ENCODE measurements around the gene GAD2. TPM values are rescaled to one million over a fixed set of nuclear protein-coding genes. Genes with fewer than 3 reads are reported as not detected.
A peak's percentile ranks its signal among the peaks of the same experiment; 100 is the strongest.

Gene GAD2
- total RNA-seq, 3 donors from 2014 or later (not counting 1 experiment from before 2014, with no cell fraction given) = not detected

DNA sequence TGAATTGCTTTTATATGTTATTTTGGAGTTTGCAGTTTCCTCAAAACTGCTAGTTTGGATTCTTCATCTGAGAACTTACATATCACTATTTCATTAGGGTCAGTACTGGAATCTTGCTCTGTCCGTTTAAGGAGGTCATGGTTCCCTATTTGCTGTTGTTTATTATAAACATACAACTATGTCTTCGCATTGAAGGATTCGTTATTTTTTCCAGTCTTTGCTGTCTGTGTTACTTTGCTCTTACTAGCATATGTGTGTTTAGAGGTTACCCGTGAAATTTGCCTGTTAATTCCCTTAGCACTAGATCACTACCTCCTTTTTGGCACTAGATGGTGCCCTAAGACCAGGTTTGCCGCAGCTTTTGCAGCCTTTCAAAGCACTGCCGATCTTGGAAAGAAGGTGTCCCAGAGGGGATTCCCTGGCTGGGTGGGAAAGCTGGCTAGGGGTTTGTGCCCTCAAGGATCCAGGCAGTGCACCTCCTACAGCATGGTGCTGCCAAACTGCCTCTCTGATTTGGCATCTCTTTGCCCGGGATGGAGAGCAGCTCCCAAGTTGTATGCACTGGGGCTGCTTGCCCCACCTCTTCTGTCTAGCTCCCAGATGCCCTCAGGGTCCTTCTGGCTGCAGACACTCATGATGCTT, 118.5 kb downstream of the GAD2 start:
- Mint-ChIP-seq H3K9me3 (peaks cover 6 to 7% of the 10 kb centered on the region in 2 donors), H3K36me3 (peaks cover 7% of the 10 kb centered on the region), H3K4me1 (no peaks in the 10 kb centered on the region), H3K27me3 (ENCODE audit: low read depth in 2 of 2) (no peaks in the 10 kb centered on the region), H3K4me3 (peak overlapping the region; percentile 85), H3K27ac (peak overlapping the region; percentile 56 to 57)
- intact Hi-C loops (cut with micrococcal nuclease) = loop anchor here (1.0 to 5.0 kb wide), 4 partner anchors 102 to 547 kb away; no protein-coding TSS in a partner anchor
- Histone ChIP-seq H3K36me3 (ENCODE audit: control insufficient read depth, insufficient read depth, low read length) (no peaks in the 10 kb centered on the region), H3K4me3 (ENCODE audit: low read length) (peak overlapping the region; percentile 29), H3K27me3 (ENCODE audit: control insufficient read depth, insufficient read depth, low read length) (no peaks in the 10 kb centered on the region), H3K27ac (ENCODE audit: low read length) (no peak overlapping the region), H3K9me3 (ENCODE audit: control insufficient read depth, insufficient read depth, low read length) (no peaks in the 10 kb centered on the region), H3K4me1 (ENCODE audit: control insufficient read depth, insufficient read depth, low read length) (peaks cover 4% of the 10 kb centered on the region)
- DNase-seq (peak; percentile 51 to 86), ATAC-seq (peak; percentile 88 to 96 (median 94))
- 12% methylated on average over 6 of the region's 7 CpGs for WGBS (ENCODE audit: insufficient coverage)
- peak; percentile 87 for TF ChIP-seq CTCF (IDR thresholded peaks at IDR 0.05)

DNA sequence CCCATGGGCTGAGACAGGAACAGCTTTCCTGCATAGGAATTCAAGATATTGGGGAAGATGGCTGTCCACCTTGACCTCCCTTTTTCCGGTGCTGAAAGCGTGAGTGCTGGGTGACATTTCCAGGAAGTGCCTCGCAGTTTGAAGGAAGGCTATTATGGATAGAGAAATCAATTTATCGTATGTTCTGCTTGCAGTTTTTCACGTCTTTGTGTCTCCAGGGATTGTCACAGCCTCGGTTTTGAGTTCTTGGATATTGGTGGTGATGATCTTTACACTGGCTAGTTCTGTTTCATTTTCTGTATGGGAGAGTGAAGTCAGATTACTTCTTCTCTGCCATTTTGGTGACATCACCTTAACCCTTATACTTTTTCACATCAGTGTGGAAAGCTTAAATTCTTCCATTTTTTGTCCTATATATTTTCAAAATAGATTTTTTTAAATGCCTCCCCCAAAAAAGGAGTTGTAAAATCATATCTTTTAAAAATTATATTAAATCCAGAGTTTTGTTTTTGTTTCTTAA, 119.1 kb downstream of the GAD2 start:
- Histone ChIP-seq H3K27ac (ENCODE audit: low read length) (no peak overlapping the region), H3K4me3 (ENCODE audit: low read length) (peak overlapping the region; percentile 29), H3K27me3 (ENCODE audit: control insufficient read depth, insufficient read depth, low read length) (no peaks in the 10 kb centered on the region), H3K4me1 (ENCODE audit: control insufficient read depth, insufficient read depth, low read length) (peaks cover 4% of the 10 kb centered on the region), H3K36me3 (ENCODE audit: control insufficient read depth, insufficient read depth, low read length) (no peaks in the 10 kb centered on the region), H3K9me3 (ENCODE audit: control insufficient read depth, insufficient read depth, low read length) (no peaks in the 10 kb centered on the region)
- peaks cover 6 to 7% of the 10 kb centered on the region in 2 donors for H3K9me3 Mint-ChIP-seq
- H3K36me3 Mint-ChIP-seq = peaks cover 7% of the 10 kb centered on the region
- no peaks in the 10 kb centered on the region for H3K27me3 Mint-ChIP-seq (ENCODE audit: low read depth in 2 of 2)
- peak overlapping the region; percentile 56 to 57 for H3K27ac Mint-ChIP-seq
- intact Hi-C loops (cut with micrococcal nuclease) = loop anchor here (1.0 to 5.0 kb wide), 4 partner anchors 101 to 547 kb away; no protein-coding TSS in a partner anchor
- H3K4me3 Mint-ChIP-seq = peak overlapping the region; percentile 85
- no peaks in the 10 kb centered on the region for H3K4me1 Mint-ChIP-seq
- TF ChIP-seq CTCF (IDR thresholded peaks at IDR 0.05) = no peak
- DNase-seq (no peak), ATAC-seq (peak; percentile 27 to 39 (median 35))
- WGBS (ENCODE audit: insufficient coverage) = 62% methylated on average over 6 of the region's 6 CpGs

DNA sequence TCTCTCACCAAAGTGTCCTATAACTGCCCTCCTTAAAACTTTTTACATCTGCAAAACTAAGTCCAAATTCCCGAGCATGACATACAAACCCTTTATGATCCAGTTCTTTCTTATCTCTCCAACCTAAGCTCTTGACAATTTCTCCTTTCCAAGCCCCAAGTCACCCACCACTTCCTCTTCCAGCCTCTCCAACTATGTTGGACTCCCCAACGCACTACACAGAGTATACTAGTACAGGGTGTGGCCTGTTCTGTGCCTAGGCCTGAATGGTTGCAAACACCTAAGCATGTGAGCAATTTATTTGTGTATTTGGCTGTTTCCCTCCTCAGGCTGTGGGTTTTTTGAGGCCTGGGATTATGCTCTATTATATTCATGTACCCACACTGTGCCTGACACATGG, 120.4 kb downstream of the GAD2 start:
- intact Hi-C loops (cut with micrococcal nuclease) = loop anchor here (5.0 kb wide), 1 partner anchor 460 kb away; no protein-coding TSS in a partner anchor
- TF ChIP-seq CTCF (IDR thresholded peaks at IDR 0.05) = no peak
- peaks cover 7% of the 10 kb centered on the region for H3K36me3 Mint-ChIP-seq
- ATAC-seq (no peak), DNase-seq (no peak)
- no peaks in the 10 kb centered on the region for H3K9me3 ChIP-seq (ENCODE audit: control insufficient read depth, insufficient read depth, low read length)
- no peak overlapping the region for H3K27ac ChIP-seq (ENCODE audit: low read length)
- peaks cover 0 to 5% of the 10 kb centered on the region in 2 donors for H3K4me1 Mint-ChIP-seq
- no peaks in the 10 kb centered on the region for H3K36me3 ChIP-seq (ENCODE audit: control insufficient read depth, insufficient read depth, low read length)
- peaks cover 6 to 7% of the 10 kb centered on the region in 2 donors for H3K9me3 Mint-ChIP-seq
- no peak overlapping the region for H3K4me3 ChIP-seq (ENCODE audit: low read length)
- WGBS (ENCODE audit: insufficient coverage) = 89% methylated on average over 1 of the region's 2 CpGs
- H3K4me3 Mint-ChIP-seq = no peak overlapping the region
- no peak overlapping the region for H3K27ac Mint-ChIP-seq
- no peaks in the 10 kb centered on the region for H3K27me3 ChIP-seq (ENCODE audit: control insufficient read depth, insufficient read depth, low read length)
- H3K4me1 ChIP-seq (ENCODE audit: control insufficient read depth, insufficient read depth, low read length) = peaks cover 4% of the 10 kb centered on the region
- H3K27me3 Mint-ChIP-seq (ENCODE audit: low read depth in 2 of 2) = peaks cover 4 to 7% of the 10 kb centered on the region in 2 donors

Measured in natural killer cell (primary cell).